Stimulated activated CD8-positive, alpha-beta memory T cell treated with anti-CD3 and anti-CD28 coated beads, Interleukin-12 subunit alpha, Interleukin-12 subunit beta, amount 100 ng/mL, for 24 hours (primary cell): ENCODE data around the gene GBGT1.
"Not testable (repeated sequence)": the region's sequence is repeated elsewhere in the genome, so short reads cannot be mapped to it uniquely, and the experiment has no call there.

ENCODE experiments used
- DNase-seq: peaks from one replicate; pipeline ENCODE4 v3.0.0-alpha.2; 2020; ENCODE audit errors: extremely low read depth

GBGT1 gene

GRCh38 chr9:133195029-133195428 lies 31.3 kb upstream of the GBGT1 start:
- DNase-seq: no peak

GRCh38 chr9:133194597-133194996 lies 30.9 kb upstream of the GBGT1 start:
- no peak for DNase-seq

GRCh38 chr9:133191989-133192388 lies 28.3 kb upstream of the GBGT1 start:
- no peak for DNase-seq

- no peak for DNase-seq
These were observed 26.1 kb upstream of the GBGT1 start for GRCh38 chr9:133189826-133190225.

- no peak for DNase-seq
These were observed 25.1 kb upstream of the GBGT1 start for GRCh38 chr9:133188843-133189180.

GRCh38 chr9:133188006-133188842 lies 24.5 kb upstream of the GBGT1 start:
- no peak for DNase-seq

- no peak for DNase-seq
These were observed 23.9 kb upstream of the GBGT1 start for GRCh38 chr9:133187561-133188005.

- no peak for DNase-seq
These were observed 23.0 kb upstream of the GBGT1 start for GRCh38 chr9:133186736-133187135.

GRCh38 chr9:133184971-133185370 lies 21.3 kb upstream of the GBGT1 start:
- DNase-seq: no peak

GRCh38 chr9:133182151-133182550 lies 18.4 kb upstream of the GBGT1 start:
- no peak for DNase-seq

- no peak for DNase-seq
These were observed 17.8 kb upstream of the GBGT1 start for GRCh38 chr9:133181561-133181960.

- DNase-seq: no peak
These were observed 17.2 kb upstream of the GBGT1 start for GRCh38 chr9:133180953-133181352.

GRCh38 chr9:133173056-133173455 lies 9.3 kb upstream of the GBGT1 start:
- DNase-seq: no peak

- no peak for DNase-seq
These were observed 7.6 kb upstream of the GBGT1 start for GRCh38 chr9:133171161-133171961.

- DNase-seq: no peak
These were observed 7.0 kb upstream of the GBGT1 start for GRCh38 chr9:133170716-133171115.

- not testable (repeated sequence) for DNase-seq
These were observed 6.0 kb upstream of the GBGT1 start for GRCh38 chr9:133169687-133170086.

GRCh38 chr9:133169102-133169501 lies 5.4 kb upstream of the GBGT1 start:
- no peak for DNase-seq

- DNase-seq: no peak
These were observed 4.7 kb upstream of the GBGT1 start for GRCh38 chr9:133168432-133168831.

GRCh38 chr9:133167769-133168168 lies 4.1 kb upstream of the GBGT1 start:
- no peak for DNase-seq

GRCh38 chr9:133167096-133167730 lies 3.5 kb upstream of the GBGT1 start:
- no peak for DNase-seq

- no peak for DNase-seq
These were observed 2.7 kb upstream of the GBGT1 start for GRCh38 chr9:133166392-133166791.

GRCh38 chr9:133165452-133165730 lies 1.7 kb upstream of the GBGT1 start:
- no peak for DNase-seq

- DNase-seq: no peak
These were observed 477 bp upstream of the GBGT1 start for GRCh38 chr9:133164191-133164590.
